ENCODE measurements around the gene ZNF423.

ZNF423 gene

GRCh38 chr16:49552313-49552928 lies 303.5 kb downstream of the ZNF423 start:
- DNase-seq (ENCODE audit: low spot score) = no peak

GRCh38 chr16:49550666-49551065 lies 305.2 kb downstream of the ZNF423 start:
- no peak for DNase-seq (ENCODE audit: low spot score)

- no peak for DNase-seq (ENCODE audit: low spot score)
Measured at GRCh38 chr16:49550140-49550539, 305.8 kb downstream of the ZNF423 start.

- no peak for DNase-seq (ENCODE audit: low spot score)
Measured at GRCh38 chr16:49548325-49548970, 307.5 kb downstream of the ZNF423 start.

- DNase-seq (ENCODE audit: low spot score) = no peak
Measured at GRCh38 chr16:49547448-49547847, 308.5 kb downstream of the ZNF423 start.

GRCh38 chr16:49546735-49547134 lies 309.2 kb downstream of the ZNF423 start:
- DNase-seq (ENCODE audit: low spot score) = no peak

- DNase-seq (ENCODE audit: low spot score) = no peak
Measured at GRCh38 chr16:49545741-49546448, 310.0 kb downstream of the ZNF423 start.

- DNase-seq (ENCODE audit: low spot score) = no peak
Measured at GRCh38 chr16:49545243-49545642, 310.7 kb downstream of the ZNF423 start.

GRCh38 chr16:49544828-49545227 lies 311.1 kb downstream of the ZNF423 start:
- DNase-seq (ENCODE audit: low spot score) = no peak

GRCh38 chr16:49543631-49543946 lies 312.3 kb downstream of the ZNF423 start:
- no peak for DNase-seq (ENCODE audit: low spot score)

- no peak for DNase-seq (ENCODE audit: low spot score)
Measured at GRCh38 chr16:49542946-49543630, 312.8 kb downstream of the ZNF423 start.

GRCh38 chr16:49542391-49542891 lies 313.5 kb downstream of the ZNF423 start:
- DNase-seq (ENCODE audit: low spot score) = no peak

- DNase-seq (ENCODE audit: low spot score) = no peak
Measured at GRCh38 chr16:49540836-49541235, 315.1 kb downstream of the ZNF423 start.

- DNase-seq (ENCODE audit: low spot score) = no peak
Measured at GRCh38 chr16:49539758-49540157, 316.2 kb downstream of the ZNF423 start.

- no peak for DNase-seq (ENCODE audit: low spot score)
Measured at GRCh38 chr16:49537924-49538459, 317.9 kb downstream of the ZNF423 start.

- no peak for DNase-seq (ENCODE audit: low spot score)
Measured at GRCh38 chr16:49534901-49535610, 320.9 kb downstream of the ZNF423 start.

GRCh38 chr16:49533422-49533821 lies 322.5 kb downstream of the ZNF423 start:
- DNase-seq (ENCODE audit: low spot score) = no peak

GRCh38 chr16:49532873-49533272 lies 323.0 kb downstream of the ZNF423 start:
- DNase-seq (ENCODE audit: low spot score) = no peak

GRCh38 chr16:49531931-49532840 lies 323.7 kb downstream of the ZNF423 start:
- no peak for DNase-seq (ENCODE audit: low spot score)

GRCh38 chr16:49531425-49531824 lies 324.5 kb downstream of the ZNF423 start:
- no peak for DNase-seq (ENCODE audit: low spot score)

All from CD4-positive, alpha-beta T cell treated with Interleukin-15 for 4 hours (primary cell).